PFSK-1 (cell line): Measurements from ENCODE around the gene AMOTL1.

Experiments
- POLR2AphosphoS5 ChIP-seq: IDR thresholded peaks from 2 replicates; pipeline ENCODE4 v1.6.1; 2012; ENCODE audit warnings: low read depth, mild to moderate bottlenecking, control low read depth, low read length, moderate library complexity
- TAF1 ChIP-seq: IDR thresholded peaks from 2 replicates; pipeline ENCODE4 v1.6.1; 2012; ENCODE audit warnings: low read length, control low read depth, borderline replicate concordance; ENCODE audit not compliant: insufficient read depth

GRCh38 chr11:94769880-94770279 is 1.7 kb downstream of the AMOTL1 start:
- TF ChIP-seq POLR2AphosphoS5, result no peak
- no peak for TF ChIP-seq TAF1
